GM11168 (cell line): Measurements from ENCODE around the gene EDA.
"Not testable (repeated sequence)": the region's sequence is repeated elsewhere in the genome, so short reads cannot be mapped to it uniquely, and the experiment has no call there.

Experiments used
- in situ Hi-C: fragments of 300-500 bp; cut with MboI; formaldehyde crosslinking; loops from one replicate; pipeline ENCODE4 v1.12.0; 2022; ENCODE audit warnings: low sequenced_read_pairs; ENCODE audit not compliant: unreplicated experiment

Gene EDA

DNA sequence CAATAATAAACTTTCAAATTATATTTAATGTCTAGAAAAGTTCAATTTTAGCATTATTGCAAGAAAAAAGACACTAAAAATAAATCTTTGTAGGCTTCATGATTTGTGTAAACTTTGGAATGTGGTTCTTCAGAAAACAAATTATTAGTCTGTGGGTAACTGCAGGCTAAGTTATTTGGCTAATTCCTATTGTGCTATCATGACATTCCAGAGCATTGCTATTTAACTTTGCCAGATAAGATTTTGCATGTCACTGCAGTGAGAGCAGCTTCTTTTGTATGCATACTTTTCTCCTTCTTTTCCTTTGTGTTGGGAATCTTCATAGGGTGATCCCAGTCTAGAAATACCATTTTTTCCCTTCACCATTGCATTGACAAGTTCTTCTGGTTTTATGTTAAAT lies 303.8 kb downstream of the EDA start:
- in situ Hi-C loops: no loop called here

DNA sequence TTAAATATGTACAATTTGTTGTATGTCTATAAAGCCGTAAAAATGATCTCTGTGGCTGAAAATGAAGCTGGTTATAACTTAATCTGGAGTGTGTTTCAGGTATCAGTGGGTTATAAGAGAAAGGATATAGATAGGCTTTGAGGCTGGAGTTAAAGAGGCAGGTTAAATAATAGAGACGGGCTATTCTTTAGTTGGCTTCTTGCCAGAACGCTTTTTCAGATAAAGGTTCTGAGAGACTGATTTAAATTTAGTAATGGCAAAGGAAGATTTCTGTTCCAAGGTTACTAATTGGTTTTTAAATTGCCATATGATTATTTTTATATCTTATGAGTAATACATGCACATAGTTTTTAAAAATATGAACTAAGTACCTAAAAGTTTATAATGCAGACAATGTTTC lies 316.4 kb downstream of the EDA start:
- in situ Hi-C loops: no loop called here

DNA sequence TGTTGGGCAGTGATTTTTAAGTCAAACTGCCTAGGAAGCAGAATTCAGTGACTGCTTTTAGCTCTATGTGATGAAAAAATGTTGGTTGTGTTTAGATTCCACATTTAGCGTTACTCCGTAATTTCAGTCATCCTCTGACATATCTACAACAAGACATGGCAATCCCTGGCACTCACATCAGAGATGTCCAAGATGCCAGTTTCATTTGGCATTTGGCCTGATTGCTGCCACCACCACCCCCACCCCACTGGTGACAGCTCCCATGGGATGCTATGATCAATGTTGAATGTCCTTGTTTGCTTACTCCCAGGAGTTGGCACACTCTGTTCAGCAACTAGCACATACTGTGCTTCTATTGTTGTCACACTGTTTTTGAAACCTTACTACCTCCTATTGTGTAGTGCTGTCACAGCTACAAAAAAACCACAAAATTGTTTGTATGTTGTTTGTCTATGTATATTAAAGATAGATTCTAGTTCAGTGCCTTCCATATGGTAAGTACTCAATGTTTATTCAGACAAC lies 332.4 kb downstream of the EDA start:
- in situ Hi-C loops: no loop called here

DNA sequence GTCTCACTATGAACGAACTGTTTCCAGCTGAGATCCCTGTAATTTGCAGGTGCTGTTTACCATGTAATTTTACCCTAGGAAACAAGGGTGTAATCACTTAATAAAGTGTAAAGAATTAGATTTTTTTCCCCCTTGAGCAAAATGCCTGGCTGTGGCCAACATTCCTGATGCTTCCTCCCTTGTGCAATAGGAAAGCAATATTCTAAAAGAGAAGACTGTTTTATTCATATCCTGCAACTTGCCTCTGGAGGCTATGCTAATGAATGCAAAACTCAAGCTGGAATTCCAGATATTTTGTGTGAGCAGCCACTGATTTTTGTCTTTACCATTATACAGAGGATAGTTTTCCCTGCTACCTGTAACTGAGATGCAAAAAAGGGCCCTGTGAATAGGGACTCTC lies 335.8 kb downstream of the EDA start:
- in situ Hi-C loops: no loop called here

DNA sequence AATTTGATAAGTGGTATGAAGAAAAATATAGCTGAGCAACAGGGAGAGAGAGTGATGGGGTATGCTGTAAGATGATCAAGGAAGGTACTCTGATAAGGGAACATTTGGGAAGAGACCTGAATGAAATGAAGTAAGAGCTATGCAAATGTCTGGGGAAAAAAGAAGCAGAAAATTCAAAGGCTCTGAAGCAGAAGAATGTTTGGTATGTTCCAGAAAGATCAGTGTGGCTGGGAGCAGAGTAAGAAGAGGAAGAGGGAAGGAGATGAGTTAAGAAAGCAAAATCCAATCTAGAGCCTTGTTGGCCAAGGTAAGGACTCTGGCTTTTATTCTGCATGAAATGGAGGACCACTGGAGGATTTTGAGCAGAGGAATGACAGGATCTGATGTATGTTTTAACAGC lies 343.8 kb downstream of the EDA start:
- in situ Hi-C loops: no loop called here

DNA sequence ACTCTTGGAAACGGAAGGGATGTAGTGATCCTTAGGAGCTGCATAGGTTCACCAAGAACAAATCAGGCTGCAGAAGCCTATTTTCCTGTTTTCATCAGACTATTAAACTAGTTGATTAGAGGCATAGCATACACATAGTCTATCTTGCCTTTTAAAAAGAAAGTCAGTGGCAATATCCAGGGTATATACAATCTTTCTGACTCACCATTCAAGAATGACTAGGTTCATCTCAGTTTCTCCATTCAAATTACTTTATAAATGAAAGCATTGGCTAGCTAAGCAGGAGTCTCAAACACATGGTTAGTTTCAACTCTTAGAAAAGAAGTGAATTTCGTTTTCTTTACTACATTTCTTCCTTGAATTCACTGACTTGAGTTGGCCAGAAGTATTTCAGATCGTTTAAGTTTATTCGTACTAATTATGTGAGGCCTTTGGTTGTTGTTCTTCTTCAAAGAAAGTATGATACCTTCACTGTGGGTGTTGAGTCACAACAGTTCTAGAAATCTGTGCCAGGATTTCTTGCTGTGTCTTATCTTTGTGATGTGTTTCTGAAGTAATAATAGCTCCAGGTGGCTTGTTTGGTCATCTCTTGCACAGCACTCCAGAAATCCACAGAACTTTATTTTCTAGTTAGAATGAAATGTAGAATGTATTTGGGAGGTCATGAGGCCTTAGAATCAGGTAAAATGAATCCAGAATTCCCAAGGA lies 345.6 kb downstream of the EDA start:
- in situ Hi-C loops: no loop called here

DNA sequence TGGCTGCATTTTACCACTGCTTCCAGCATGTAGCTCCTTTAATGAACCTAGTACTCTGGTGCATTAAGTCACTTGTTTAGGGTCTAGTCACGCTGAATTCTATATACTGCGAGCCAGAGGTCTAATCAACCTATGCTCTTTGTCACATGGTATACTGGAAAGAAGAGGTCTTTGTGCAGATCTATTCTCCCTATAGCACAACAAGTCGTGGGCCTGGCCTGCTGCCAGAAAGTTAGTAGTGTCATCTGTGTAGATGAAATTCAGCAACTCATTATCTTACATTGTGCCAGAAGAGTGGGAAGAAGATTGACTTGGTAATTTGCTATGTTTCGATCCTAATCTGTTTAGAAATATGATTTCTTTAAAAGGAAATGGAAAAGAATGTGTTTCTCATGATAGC lies 353.0 kb downstream of the EDA start:
- in situ Hi-C loops: no loop called here

DNA sequence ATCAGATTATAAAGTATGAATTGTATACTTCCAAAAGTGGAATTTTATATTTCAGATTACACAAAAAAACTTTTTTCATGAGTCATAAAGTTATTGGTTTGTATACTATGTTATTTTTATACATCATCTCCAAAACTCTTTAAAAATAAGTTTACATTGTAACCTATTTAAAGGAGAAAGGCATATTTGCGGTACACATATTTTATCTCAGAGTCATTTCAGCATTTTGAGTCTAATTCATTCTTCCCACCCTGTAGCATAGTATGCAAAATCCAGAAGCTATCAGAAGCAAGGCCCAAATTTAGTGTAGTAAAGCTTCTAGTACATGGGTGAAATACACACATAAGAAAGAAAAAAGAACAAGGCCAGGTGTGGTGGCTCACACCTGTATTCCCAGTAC lies 353.5 kb downstream of the EDA start:
- in situ Hi-C loops: no loop called here

DNA sequence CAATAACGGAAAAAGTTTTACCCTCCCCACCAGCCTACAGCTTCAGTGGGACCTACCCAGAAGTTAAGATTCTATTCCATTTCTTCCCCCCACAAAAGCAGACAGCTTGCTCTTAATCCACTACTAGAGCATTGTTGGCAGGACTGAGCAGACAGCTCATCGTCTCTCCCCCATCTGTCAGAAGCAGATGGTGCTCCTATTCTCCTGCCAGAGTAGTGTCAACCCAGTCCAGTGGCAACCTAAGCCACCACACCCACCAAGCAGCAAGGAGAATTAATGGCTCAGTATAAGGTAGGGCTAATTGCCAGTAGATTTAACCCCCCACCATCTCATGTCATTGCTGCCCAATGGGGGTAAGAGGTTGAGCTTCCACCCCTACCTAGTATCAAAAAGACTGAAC lies 371.8 kb downstream of the EDA start:
- in situ Hi-C loops: no loop called here

DNA sequence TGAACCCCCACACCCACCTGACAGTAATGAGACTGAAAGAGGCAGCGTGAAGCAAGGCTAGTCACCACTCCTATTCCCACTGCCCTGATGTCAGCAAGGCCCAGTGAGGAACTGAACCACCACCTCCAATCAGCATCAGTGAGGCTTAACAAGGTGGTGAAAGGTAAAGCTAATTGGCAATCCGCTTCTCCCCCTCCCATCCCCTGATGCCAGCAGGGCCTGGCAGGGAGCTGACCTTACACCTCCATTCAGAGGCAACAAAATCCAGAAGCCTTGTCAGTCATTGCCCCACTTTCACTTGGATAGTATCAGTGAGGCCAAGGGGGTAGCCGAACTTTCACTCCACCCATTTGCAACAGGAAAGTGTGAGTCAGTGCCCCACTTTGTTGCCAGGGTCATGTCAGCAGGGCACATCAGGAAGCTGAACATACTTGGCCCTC lies 373.1 kb downstream of the EDA start:
- in situ Hi-C loops: no loop called here

DNA sequence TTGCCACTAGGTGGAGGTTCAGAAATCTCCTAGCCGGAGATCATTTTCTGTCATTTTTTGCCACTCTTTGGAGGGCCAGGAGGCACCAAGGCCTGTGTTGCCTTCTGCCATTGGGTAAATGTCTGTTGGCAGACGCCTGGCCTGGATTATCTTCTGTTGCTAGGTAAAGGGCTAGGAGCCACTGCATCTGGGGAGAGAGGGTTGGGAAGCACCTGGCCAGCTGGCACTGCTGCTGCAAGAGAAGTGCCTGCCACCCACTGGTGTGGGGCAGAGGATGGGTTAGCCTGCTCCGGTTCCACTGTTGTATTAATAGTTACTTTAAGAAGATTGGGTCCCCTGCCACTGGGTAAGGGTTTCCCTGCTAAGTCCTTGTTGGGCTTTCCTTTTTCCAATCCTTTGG lies 375.8 kb downstream of the EDA start:
- in situ Hi-C loops: no loop called here

DNA sequence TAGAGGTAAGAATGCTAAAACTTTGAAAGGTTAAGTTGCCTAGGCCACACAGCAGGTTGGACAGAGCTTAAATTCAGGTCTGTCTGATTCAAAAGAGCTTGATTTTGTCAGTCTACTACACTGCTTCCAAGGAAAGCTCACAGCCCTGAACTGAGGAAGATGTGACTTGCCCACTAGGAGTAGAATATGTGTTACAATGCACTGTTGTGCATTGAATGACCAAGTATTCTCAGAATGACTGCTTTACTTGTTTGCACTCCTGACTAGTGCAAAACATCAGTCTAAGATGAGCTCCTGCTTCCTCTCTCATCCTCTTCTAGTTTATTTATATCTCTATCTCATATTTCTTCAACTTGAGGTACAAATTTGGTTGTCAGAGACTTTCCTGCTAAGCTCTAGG lies 377.6 kb downstream of the EDA start:
- in situ Hi-C loops: no loop called here

DNA sequence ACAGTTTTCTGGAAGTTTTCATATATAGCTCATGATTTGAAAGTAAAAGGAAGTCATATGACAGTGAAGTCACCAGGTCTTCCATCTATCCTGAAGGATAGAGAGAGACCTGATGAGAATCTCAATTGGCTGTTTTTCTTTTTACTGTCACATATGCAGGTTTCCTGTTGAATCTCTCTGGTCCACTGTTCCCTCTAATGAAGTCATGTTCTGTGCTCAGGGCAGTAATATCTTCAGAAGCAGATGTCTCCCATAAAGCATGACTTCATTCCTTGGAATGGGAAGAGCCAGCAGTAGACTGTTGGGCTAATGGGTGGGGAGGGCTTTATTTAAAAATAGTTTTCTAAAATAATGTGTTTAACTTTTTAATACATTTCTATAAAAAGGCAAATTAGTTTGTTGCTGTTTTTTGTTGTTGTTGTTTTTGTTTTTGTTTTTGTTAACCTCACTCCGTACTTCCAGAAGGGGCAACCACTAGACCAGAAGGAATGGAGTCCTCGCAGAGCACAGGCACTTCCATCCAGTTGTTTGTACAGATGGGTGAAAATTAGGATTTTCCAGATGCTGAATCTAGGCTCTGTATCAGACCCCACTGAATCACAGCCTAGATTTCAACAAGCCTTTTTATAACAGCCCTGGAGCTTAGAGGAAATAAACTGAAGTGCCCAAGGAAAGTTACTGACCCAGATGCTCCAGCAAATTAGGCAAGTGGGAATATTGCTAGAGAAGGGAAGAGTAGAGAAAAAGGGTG lies 379.6 kb downstream of the EDA start:
- in situ Hi-C loops: no loop called here

DNA sequence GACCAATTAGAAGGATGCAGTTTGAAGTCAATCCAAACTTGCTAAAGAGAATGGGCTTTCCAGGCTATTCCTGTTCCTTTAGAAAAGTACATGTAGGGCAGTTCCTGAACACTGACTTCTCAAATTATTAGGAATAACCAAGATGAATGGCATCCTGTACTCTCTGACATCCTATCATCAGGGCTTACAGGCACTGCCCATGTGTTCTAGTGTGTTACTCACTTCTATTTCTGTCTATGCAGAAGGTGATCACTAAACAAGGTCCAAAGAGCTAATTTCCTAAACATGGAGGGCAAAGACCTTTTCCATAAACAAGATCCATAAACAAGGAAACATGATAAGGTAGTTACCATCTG lies 380.2 kb downstream of the EDA start:
- in situ Hi-C loops: no loop called here

DNA sequence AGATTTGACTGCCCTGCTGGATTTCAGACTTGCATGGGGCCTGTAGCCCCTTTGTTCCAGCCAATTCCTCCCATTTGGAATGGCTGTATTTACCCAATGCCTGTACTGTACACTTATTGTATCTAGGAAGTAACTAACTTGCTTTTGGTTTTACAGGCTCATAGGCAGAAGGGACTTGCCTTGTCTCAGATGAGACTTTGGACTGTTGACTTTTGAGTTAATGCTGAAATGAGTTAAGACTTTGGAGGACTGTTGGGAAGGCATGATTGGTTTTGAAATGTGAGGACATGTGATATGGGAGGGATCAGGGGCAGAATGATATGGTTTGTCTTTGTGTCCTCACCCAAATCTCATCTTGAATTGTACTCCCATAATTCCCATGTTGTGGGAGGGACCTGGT lies 382.4 kb downstream of the EDA start:
- in situ Hi-C loops: not testable (repeated sequence)

DNA sequence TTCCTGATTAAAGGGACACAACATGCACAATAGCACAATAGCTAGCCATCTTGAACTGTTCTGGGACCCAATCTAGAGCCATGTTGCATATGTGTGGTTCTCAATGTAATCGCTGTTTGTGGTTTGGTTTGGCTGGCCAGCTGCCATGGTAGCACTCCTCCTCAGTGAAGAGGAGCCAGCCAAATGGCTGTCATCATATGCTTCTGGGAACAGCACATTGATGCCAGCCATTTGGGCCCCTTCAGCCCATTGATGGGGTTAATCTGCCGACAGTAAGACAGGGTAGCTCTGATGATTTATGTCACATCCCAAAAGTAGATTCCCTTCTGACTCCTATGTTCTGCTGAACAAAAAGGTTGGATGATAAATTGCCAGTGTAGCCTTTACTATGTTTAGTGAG lies 385.4 kb downstream of the EDA start:
- in situ Hi-C loops: no loop called here

DNA sequence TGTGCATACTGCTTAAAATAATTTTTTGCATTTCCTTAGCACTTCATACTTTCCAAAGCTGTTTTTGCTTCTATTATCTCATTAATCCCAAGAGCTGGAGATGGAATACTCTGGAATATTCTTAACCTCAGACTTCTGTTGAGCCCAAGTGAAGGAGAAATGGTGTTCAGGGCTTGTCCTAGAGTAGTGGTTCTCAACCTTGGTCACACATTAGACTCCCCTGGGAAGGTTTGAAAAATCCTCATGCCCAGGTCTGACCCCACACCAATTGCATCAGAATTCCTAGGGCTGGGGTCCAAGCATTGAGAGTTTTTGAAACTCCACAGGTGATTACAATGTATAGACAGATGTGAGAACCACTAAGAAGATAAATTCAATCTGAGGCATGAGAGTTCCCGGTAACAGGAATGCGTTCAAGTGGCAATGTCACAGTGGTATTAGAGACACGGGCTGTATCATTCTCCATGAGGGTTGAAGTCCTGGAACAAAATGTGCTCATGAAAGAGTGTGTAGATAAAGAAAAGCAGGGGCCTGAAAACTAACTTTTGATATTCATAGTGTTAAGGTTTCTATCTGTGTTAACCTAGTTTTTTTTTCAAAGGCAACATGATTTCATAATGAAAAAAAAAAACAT lies 385.9 kb downstream of the EDA start:
- in situ Hi-C loops: no loop called here

DNA sequence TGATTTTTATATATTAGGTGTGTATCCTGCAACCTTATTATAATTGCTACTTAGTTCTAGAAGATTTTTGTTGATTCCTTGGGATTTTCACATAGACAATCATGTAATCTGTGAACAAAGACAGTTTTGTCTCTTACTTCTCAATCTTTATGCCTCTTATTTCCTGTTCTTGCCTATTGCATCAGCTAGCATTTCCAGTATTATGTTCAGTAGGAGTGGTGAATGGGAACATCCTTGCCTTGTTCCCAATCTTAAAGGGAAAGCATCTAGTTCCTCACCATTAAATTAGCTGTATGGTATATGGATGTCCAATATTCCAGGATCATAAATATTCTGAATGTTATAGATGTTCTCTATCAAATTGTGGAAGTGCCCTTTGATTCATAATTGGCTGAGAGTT lies 392.0 kb downstream of the EDA start:
- in situ Hi-C loops: no loop called here

DNA sequence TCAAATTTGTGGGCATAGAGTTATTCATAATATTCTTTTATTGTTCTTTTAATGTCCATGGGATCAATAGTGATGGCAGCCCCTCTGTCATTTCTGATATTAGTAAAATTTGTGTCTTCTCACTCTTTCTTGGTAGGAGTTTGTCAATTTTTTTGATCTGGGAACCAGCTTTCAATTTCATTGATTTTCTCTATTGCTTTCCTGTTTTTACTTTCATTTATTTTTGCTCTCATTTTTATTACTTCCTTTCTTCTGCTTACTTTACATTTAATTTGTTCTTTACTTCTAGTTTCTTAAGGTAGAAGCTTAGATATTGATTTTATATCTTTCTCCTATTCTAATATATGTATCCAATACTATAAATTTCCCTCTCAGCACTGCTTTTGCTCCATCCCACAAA lies 393.1 kb downstream of the EDA start:
- in situ Hi-C loops: no loop called here

DNA sequence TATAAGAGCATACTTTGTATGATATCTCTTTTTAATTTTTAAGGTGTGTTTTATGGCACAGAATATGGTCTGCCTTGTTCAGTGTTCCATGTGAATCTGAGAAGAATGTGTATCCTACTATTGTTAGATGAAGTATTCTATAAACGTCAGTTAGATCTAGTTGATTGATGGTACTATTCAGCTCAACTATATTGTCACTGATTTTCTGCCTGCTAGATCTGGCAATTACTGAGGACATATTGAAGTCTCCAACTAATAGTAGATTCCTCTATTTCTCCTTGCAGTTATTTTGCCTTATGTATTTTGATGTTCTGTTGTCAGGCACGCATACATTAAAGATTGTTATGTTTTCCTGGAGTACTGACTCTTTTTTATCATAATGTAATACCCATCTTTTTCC lies 394.1 kb downstream of the EDA start:
- in situ Hi-C loops: no loop called here

DNA sequence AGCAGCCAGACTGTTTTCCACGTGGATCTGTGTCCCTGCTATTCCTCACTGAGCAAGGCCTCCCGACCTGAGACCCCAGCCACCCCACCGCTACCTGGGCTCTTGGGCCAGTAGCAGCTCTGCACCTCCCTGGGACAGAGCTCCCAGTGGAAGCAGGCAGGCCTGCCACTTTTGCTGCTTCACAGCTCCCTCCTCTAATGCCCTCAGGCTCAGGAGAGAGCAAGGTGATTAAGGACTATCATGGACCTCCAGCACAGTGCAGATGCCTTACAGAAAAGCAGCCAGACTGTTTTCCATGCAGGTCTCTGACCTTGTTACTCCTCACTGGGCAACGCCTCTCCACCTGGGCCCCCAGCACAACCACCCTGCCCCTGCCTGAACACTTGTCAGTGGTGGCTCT lies 396.8 kb downstream of the EDA start:
- in situ Hi-C loops: no loop called here
